ENCODE measurements around the gene PARP9. TPM values are rescaled to one million over a fixed set of nuclear protein-coding genes. Genes with fewer than 3 reads are reported as not detected.

Gene PARP9
- total RNA-seq, 1 donor from 2014 or later, result 8.1 TPM

DNA sequence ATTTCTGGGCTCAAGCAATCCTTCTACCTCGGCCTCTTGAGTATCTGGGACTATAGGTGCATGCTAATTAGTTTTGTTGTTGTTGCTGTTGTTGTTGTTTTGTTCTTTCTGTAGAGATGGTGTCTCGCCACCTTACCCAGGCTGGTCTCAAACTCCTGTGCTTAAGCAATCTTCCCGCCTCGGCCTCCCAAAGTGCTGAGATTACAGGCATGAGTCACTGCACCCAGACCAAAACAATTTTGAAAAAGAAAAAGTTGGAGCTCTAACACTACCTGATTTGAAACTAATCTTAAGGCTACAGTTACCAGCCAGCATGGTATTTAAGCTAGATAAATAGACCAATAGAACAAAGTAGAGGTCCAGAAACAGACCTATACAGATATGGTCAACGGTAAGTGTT, 79.1 kb downstream of the PARP9 start:
- Histone ChIP-seq H3K27me3 (no peaks in the 10 kb centered on the region), H3K27ac (no peak overlapping the region), H3K4me1 (peaks cover 0 to 12% of the 10 kb centered on the region in 2 donors), H3K4me3 (no peak overlapping the region), H3K9me3 (no peaks in the 10 kb centered on the region), H3K36me3 (no peaks in the 10 kb centered on the region)
- intact Hi-C loops (cut with DNase I), result no loop called here
- TF ChIP-seq CTCF (IDR thresholded peaks at IDR 0.05), result no peak
- no peak for DNase-seq (ENCODE audit: low spot score in 2 of 2)

DNA sequence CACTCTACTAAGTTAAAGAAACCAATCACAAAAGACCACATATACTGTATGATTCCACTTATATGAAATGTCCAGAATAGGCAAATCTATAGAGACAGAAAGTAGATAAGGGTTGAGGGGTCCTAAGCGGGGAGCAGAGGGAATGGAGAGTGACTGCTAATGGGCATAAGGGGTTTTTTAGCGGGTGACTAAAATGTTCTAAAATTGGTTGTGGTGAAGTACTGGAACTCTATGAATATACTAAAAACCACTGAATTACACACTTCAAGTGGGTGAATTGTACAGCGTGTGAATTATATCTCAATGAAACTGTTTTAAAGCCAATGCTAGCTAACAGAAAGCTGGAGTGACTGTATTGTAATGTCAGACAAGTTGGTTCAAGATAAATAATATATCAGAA, 82.7 kb downstream of the PARP9 start:
- Histone ChIP-seq H3K36me3 (no peaks in the 10 kb centered on the region), H3K27me3 (no peaks in the 10 kb centered on the region), H3K4me3 (no peak overlapping the region), H3K4me1 (peaks cover 0 to 12% of the 10 kb centered on the region in 2 donors), H3K27ac (no peak overlapping the region), H3K9me3 (no peaks in the 10 kb centered on the region)
- no peak for TF ChIP-seq CTCF (IDR thresholded peaks at IDR 0.05)
- intact Hi-C loops (cut with DNase I), result no loop called here
- DNase-seq (ENCODE audit: low spot score in 2 of 2), result no peak

Other genes with a start within 250 kb of the PARP9 start
- not detected for gene CSTA, start 239.1 kb downstream of the PARP9 start, total RNA-seq
- gene MIX23, start 181.1 kb downstream of the PARP9 start, total RNA-seq, result not detected
- 17.1 TPM for gene FAM162A, start 180.1 kb downstream of the PARP9 start, total RNA-seq
- 1.8 TPM for gene WDR5B, start 148.2 kb downstream of the PARP9 start, total RNA-seq
- gene KPNA1, start 49.4 kb downstream of the PARP9 start, total RNA-seq, result 21.1 TPM
- 22.4 TPM for gene DTX3L, start within 50 bp of the PARP9 start, total RNA-seq
- not detected for gene PARP15, start 13.3 kb upstream of the PARP9 start, total RNA-seq
- 58.8 TPM for gene PARP14, start 116.5 kb upstream of the PARP9 start, total RNA-seq
- 2.4 TPM for gene HSPBAP1, start 229.5 kb upstream of the PARP9 start, total RNA-seq
- gene SLC49A4, start 230.8 kb upstream of the PARP9 start, total RNA-seq, result 3.2 TPM